Activated naive CD4-positive, alpha-beta T cell treated with anti-CD3 and anti-CD28 coated beads, Interleukin-2, amount 50 U/mL, for 72 hours (primary cell): ENCODE results near the gene SCN10A. TPM values are rescaled to one million over a fixed set of nuclear protein-coding genes. Genes with fewer than 3 reads are reported as not detected.

ENCODE experiments used
- ATAC-seq, 2 donors: fragments of 150-1000 bp; cut with Tn5 transposase; 2 replicates each; pipeline ENCODE4 v1.10.0; 2021; ENCODE audit warnings: mild to moderate bottlenecking in 2 of 2, moderate library complexity in 2 of 2
- DNase-seq, 2 donors: peaks; one replicate each; pipeline ENCODE4 v3.0.0; 2021 to 2022; ENCODE audit warnings: low spot score in 2 of 2
- H3K27ac Mint-ChIP-seq, 2 donors: one replicate each; pipeline ENCODE4 v1.8.0; 2022; ENCODE audit warnings: mild to moderate bottlenecking in 2 of 2, mixed read lengths in 2 of 2
- H3K36me3 Mint-ChIP-seq, 2 donors: one replicate each; pipeline ENCODE4 v1.8.0; 2022; ENCODE audit warnings: mixed read lengths in 2 of 2
- H3K9me3 Mint-ChIP-seq, 2 donors: one replicate each; pipeline ENCODE4 v1.8.0; 2022; ENCODE audit warnings: mixed read lengths in 2 of 2
- total RNA-seq, 2 donors: library from RNA; stranded (reverse); gene quantifications; one replicate each; pipeline ENCODE4 v1.2.3, GENCODE V29; 2022

The SCN10A gene
- total RNA-seq, 2 donors from 2014 or later: not detected

- H3K27ac Mint-ChIP-seq: no peak overlapping the region
- H3K9me3 Mint-ChIP-seq: no peaks in the 10 kb centered on the region
- H3K36me3 Mint-ChIP-seq: no peaks in the 10 kb centered on the region
- ATAC-seq: peak in 1 of 2 donors; percentile 62
- peak in 1 of 2 donors; percentile 60 for DNase-seq
Observed at GRCh38 chr3:38738630-38739395, 77.2 kb downstream of the SCN10A start.

- Mint-ChIP-seq H3K9me3 (no peaks in the 10 kb centered on the region), H3K27ac (no peak overlapping the region), H3K36me3 (no peaks in the 10 kb centered on the region)
- ATAC-seq (no peak), DNase-seq (no peak)
Observed at GRCh38 chr3:38731522-38731921, 84.5 kb downstream of the SCN10A start.

GRCh38 chr3:38730281-38730680, 85.7 kb downstream of the SCN10A start:
- Mint-ChIP-seq H3K9me3 (no peaks in the 10 kb centered on the region), H3K27ac (no peak overlapping the region), H3K36me3 (no peaks in the 10 kb centered on the region)
- ATAC-seq: no peak
- no peak for DNase-seq

DNA sequence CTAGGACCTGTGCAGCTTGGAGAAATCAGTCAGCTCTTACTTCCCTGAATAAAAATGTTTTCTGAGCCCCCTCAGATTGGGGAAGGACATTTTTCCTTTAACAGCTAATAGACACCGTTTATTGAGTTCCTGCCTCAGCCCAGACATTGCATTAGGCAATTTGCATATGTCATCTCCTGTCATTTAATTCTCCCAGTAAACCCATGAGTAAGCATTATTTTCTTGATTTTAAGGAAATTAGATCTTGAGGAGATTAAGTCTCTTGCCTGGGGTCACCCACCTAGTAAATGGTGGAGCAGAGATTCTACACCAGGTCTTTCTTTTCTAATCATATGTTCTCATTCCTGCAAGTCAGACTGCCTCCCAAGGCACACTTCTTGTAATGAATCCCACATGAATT, 88.0 kb downstream of the SCN10A start:
- no peak for ATAC-seq
- Mint-ChIP-seq H3K9me3 (no peaks in the 10 kb centered on the region), H3K27ac (no peak overlapping the region), H3K36me3 (no peaks in the 10 kb centered on the region)
- no peak for DNase-seq

- H3K9me3 Mint-ChIP-seq: no peaks in the 10 kb centered on the region
- H3K36me3 Mint-ChIP-seq: no peaks in the 10 kb centered on the region
- no peak overlapping the region for H3K27ac Mint-ChIP-seq
- ATAC-seq: no peak
- DNase-seq: no peak
Observed at GRCh38 chr3:38726751-38727150, 89.3 kb downstream of the SCN10A start.

- no peak overlapping the region for H3K27ac Mint-ChIP-seq
- H3K9me3 Mint-ChIP-seq: no peaks in the 10 kb centered on the region
- H3K36me3 Mint-ChIP-seq: no peaks in the 10 kb centered on the region
- ATAC-seq (no peak), DNase-seq (no peak)
Observed at GRCh38 chr3:38725726-38726419, 90.1 kb downstream of the SCN10A start.

DNA sequence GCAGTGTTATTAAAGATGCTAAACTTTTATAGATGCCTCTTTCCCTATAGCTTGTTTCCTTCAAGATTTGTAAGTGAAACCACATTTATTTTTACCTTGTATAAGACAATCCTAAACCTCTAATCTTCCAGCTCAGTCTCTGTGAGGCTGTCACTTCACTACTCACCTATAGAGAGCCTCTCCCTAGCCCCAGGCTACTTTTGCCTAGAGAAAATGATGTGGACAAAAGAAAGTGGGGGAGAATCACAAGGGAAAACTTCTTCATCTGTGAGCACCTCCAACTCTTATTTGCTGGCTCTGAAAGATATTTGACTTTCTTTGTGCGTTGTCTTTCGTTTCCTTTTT, 91.7 kb downstream of the SCN10A start:
- H3K9me3 Mint-ChIP-seq: no peaks in the 10 kb centered on the region
- no peak overlapping the region for H3K27ac Mint-ChIP-seq
- ATAC-seq (no peak), DNase-seq (no peak)
- no peaks in the 10 kb centered on the region for H3K36me3 Mint-ChIP-seq

DNA sequence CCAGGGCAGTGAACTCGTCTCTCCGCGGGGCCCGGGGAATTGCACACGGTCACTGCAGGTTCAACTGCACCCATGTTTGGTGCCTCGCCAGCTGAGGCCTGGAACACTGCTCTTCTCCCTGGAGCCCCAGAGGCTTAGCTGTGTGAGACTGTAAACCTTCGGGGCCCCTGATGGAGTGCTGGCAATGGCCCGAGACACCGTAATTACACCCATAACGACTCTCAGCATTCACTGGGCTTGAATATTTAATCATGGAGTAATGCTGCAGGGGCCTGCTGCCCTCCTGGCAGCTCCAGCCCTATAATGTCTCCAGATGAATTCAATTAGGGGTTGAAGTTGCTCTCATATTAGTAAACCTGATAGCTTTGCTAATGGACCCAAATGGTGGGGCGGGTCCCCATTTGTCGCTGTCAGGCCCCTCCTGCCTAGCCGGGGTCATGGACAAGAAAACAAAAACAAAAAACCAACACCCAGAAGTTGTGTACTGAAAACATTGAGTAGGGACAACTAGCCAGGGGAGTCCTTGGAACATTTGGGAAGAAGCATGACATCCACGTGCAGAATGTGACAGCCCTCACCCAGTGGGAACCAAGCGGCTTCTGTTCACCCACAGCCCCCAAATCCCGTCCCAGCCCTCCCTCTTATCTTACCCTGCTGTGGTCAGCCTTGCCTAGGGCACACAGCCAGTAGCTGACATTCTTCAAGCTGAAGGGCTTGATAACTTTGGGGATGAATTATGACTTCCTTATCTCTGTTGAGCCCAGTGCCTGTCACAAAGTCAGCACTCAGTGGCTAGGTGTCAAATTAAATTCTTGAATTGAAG, 92.2 kb downstream of the SCN10A start:
- no peak overlapping the region for H3K27ac Mint-ChIP-seq
- no peaks in the 10 kb centered on the region for H3K9me3 Mint-ChIP-seq
- no peak for DNase-seq
- no peak for ATAC-seq
- no peaks in the 10 kb centered on the region for H3K36me3 Mint-ChIP-seq

DNA sequence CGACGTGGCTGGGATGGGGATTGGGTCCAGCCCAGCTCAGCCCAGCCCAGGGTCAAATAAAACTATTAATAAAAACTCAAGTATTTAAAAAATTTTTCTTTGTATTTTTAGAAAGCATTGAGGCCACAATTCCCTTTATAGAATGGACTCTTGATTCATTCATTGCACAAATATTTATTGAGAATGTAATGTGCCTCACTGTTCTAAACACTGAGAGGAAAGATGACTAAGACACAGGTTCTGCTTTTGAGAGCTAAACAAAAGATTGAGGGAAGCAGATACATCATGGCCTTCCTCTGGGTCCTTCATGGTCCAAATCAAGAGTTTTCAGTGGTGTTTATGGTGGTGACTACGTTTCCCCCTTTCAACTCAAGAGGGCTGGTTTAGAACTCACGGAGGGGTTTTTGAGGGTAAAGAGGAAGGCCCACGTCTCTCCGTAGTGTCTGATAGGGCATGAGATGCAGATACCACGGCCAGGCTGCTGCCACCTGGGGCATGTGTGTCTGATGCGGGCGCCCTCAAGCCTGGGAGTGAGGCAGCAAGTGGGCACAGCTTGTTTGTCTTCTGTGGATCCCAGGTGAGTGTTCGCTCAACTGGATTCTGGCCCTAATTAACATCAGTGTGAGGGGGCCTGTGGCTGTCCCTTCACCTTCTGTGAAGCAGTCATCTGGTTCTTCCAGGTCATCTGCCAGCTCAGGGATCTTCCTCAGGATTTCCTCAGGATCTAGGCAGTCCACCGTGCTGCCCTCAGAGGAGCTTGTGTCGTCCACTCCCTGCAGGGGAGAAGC, 93.0 kb downstream of the SCN10A start:
- ATAC-seq: no peak

DNA sequence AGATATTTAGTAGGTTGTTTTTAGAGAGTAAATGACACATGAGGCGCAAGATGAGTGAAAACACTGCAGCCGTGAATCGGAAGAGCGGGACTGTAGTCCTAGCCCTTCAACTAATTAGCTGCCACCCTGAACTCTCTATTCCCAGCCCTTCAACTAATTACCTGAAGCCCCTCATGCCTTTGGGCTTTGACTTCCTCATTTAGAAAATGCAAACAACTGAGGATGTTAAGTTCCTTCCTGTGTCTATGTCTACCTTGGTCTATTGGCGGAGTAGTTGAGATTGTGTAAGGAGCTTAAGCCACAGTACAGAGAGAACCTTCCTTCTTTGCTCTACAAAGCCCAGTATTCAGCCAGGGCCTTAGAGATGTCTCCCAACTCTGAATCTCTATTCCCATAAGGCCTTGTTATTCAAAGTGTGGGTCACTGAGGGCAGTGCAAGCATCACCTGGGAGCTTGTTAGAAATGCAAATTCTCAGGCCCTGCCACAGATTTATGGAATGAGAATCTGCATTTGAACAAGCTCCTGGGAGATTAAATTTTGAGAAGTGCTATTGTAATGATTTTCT, 94.7 kb downstream of the SCN10A start:
- ATAC-seq (no peak), DNase-seq (no peak)
- Mint-ChIP-seq H3K36me3 (no peaks in the 10 kb centered on the region), H3K9me3 (no peaks in the 10 kb centered on the region), H3K27ac (no peak overlapping the region)

More for the DNA sequence above, 93.0 kb downstream of the SCN10A start:
- Mint-ChIP-seq H3K27ac (no peak overlapping the region), H3K9me3 (no peaks in the 10 kb centered on the region), H3K36me3 (no peaks in the 10 kb centered on the region)
- no peak for DNase-seq

- Mint-ChIP-seq H3K27ac (no peak overlapping the region), H3K9me3 (no peaks in the 10 kb centered on the region), H3K36me3 (no peaks in the 10 kb centered on the region)
- DNase-seq: no peak
- ATAC-seq: no peak
Observed at GRCh38 chr3:38720465-38720864, 95.6 kb downstream of the SCN10A start.

DNA sequence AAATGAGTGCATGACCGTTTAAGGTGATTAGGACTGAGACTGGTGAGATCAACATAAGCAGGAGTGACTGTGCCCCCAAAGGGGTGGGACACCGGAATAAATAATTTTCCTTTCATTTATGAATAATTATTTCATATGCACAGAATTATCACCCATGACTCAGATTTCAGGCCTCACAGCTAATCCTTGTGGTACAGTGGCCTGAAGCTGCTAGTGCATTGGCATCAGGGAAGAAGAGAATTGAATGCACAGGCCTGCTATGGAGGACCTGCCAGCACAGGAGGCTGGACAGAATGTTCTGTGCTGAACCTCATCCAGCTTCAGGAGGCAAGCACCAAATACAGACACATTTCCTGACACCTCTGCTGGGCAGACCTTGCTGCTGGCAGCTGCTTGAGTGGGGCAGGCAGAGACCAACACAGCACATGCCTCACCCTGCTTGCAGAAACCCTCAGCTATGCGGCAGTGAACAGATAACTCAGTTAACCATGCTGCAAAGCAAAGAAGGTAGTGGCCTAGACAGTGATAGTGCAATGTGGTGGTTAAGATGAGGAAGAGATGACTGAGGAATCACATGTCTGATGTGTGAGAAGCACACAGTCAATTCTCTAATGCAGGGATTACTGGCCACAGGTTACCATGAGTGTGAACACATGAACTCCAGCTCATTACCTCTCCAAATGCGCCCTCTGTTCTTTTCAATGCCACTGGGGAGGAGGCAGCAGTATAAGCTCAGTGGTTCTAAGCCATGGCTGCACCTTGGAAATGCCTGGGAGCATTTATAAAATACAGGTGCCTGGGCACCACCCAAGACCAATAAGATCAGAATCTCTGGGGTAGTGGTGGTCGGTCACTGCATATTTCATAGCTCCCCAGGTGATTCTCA, 98.4 kb downstream of the SCN10A start:
- DNase-seq (no peak), ATAC-seq (peak in 1 of 2 donors; percentile 37)
- H3K36me3 Mint-ChIP-seq: no peaks in the 10 kb centered on the region
- no peaks in the 10 kb centered on the region for H3K9me3 Mint-ChIP-seq
- H3K27ac Mint-ChIP-seq: no peak overlapping the region

GRCh38 chr3:38713121-38713520, 102.9 kb downstream of the SCN10A start:
- Mint-ChIP-seq H3K27ac (no peak overlapping the region), H3K36me3 (no peaks in the 10 kb centered on the region), H3K9me3 (no peaks in the 10 kb centered on the region)
- DNase-seq (no peak), ATAC-seq (no peak)

GRCh38 chr3:38711321-38711720, 104.7 kb downstream of the SCN10A start:
- Mint-ChIP-seq H3K9me3 (no peaks in the 10 kb centered on the region), H3K27ac (no peak overlapping the region), H3K36me3 (no peaks in the 10 kb centered on the region)
- ATAC-seq (no peak), DNase-seq (no peak)

DNA sequence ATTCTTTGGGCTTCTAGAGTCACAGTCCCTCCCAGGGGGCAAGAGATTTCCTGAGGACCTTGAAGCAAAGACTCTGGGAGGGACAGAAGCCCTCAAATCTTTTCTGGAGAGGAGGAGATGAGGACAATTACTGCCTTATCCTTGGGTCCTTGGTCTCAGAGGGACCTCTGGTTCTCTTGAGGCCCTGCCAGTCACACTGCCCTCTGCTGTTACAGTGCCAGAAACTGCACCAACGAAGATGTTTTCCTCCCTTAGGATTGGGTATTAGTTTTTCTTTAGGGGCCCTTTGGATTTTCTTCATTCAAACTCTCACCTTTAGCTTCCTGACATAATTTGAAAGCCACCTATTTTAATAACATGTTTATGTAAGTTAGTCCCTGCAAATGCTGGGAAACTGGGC, 108.3 kb downstream of the SCN10A start:
- Mint-ChIP-seq H3K9me3 (no peaks in the 10 kb centered on the region), H3K27ac (no peak overlapping the region), H3K36me3 (no peaks in the 10 kb centered on the region)
- ATAC-seq (no peak), DNase-seq (no peak)

GRCh38 chr3:38706961-38707360, 109.1 kb downstream of the SCN10A start:
- DNase-seq: no peak
- H3K36me3 Mint-ChIP-seq: no peaks in the 10 kb centered on the region
- H3K27ac Mint-ChIP-seq: no peak overlapping the region
- no peaks in the 10 kb centered on the region for H3K9me3 Mint-ChIP-seq
- no peak for ATAC-seq
